Measurements from ENCODE around the gene GJA9. TPM values are rescaled to one million over a fixed set of nuclear protein-coding genes. Genes with fewer than 3 reads are reported as not detected.

The GJA9 gene
- total RNA-seq, 1 experiment from 2014 or later = 0.10 TPM

DNA sequence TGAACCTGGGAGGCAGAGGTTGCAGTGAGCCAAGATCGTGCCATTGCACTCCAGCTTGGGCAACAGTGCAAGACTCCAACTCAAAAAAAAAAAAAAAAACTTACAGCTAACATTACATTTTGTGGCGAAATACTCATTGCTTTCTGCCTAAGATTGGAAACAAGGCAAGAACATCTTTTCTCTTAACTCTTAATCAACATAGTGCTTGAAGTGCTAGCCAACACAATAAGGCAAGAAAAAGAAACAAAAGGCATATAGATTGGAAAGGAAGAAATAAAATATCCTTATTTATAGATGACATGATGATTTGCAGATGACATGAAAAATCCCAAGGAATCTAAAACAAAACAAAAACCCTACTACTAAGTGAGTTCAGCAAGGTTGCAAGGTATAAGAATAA, 24.6 kb upstream of the GJA9 start:
- no peak for TF ChIP-seq POLR2AphosphoS5 (IDR thresholded peaks at IDR 0.05; ENCODE audit: low read depth, low read length)
- TF ChIP-seq, protein P1, sequence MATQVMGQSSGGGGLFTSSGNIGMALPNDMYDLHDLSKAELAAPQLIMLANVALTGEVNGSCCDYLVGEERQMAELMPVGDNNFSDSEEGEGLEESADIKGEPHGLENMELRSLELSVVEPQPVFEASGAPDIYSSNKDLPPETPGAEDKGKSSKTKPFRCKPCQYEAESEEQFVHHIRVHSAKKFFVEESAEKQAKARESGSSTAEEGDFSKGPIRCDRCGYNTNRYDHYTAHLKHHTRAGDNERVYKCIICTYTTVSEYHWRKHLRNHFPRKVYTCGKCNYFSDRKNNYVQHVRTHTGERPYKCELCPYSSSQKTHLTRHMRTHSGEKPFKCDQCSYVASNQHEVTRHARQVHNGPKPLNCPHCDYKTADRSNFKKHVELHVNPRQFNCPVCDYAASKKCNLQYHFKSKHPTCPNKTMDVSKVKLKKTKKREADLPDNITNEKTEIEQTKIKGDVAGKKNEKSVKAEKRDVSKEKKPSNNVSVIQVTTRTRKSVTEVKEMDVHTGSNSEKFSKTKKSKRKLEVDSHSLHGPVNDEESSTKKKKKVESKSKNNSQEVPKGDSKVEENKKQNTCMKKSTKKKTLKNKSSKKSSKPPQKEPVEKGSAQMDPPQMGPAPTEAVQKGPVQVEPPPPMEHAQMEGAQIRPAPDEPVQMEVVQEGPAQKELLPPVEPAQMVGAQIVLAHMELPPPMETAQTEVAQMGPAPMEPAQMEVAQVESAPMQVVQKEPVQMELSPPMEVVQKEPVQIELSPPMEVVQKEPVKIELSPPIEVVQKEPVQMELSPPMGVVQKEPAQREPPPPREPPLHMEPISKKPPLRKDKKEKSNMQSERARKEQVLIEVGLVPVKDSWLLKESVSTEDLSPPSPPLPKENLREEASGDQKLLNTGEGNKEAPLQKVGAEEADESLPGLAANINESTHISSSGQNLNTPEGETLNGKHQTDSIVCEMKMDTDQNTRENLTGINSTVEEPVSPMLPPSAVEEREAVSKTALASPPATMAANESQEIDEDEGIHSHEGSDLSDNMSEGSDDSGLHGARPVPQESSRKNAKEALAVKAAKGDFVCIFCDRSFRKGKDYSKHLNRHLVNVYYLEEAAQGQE (IDR thresholded peaks at IDR 0.05; ENCODE audit: insufficient read depth in 1 of 2, low read depth in 2 of 2, low read length in 1 of 2) = no peak
- no peak for TF ChIP-seq SIN3A (IDR thresholded peaks at IDR 0.05; ENCODE audit: borderline replicate concordance, insufficient read depth, low read depth, low read length)
- no peak for TF ChIP-seq TCF7L2 (IDR thresholded peaks at IDR 0.05; ENCODE audit: low read depth, low read length)
- TF ChIP-seq, protein P2, sequence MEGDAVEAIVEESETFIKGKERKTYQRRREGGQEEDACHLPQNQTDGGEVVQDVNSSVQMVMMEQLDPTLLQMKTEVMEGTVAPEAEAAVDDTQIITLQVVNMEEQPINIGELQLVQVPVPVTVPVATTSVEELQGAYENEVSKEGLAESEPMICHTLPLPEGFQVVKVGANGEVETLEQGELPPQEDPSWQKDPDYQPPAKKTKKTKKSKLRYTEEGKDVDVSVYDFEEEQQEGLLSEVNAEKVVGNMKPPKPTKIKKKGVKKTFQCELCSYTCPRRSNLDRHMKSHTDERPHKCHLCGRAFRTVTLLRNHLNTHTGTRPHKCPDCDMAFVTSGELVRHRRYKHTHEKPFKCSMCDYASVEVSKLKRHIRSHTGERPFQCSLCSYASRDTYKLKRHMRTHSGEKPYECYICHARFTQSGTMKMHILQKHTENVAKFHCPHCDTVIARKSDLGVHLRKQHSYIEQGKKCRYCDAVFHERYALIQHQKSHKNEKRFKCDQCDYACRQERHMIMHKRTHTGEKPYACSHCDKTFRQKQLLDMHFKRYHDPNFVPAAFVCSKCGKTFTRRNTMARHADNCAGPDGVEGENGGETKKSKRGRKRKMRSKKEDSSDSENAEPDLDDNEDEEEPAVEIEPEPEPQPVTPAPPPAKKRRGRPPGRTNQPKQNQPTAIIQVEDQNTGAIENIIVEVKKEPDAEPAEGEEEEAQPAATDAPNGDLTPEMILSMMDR (IDR thresholded peaks at IDR 0.05) = no peak
- intact Hi-C loops (cut with micrococcal nuclease; ENCODE audit: unreplicated experiment) = no loop called here
- H3K27me3 ChIP-seq (ENCODE audit: control insufficient read depth, insufficient read depth, low read length) = no peaks in the 10 kb centered on the region
- H3K4me3 ChIP-seq (ENCODE audit: low read depth in 2 of 2, low read length in 2 of 2) = no peak overlapping the region
- in situ Hi-C loops (cut with HindIII; ENCODE audit: low pct_unique_long_range_greater_than_20kb, low sequenced_read_pairs) = no loop called here
- H3K9me3 ChIP-seq (ENCODE audit: control insufficient read depth, insufficient read depth, low read depth, low read length) = no peaks in the 10 kb centered on the region
- BruUV-seq (replicated peaks) = no TSS peak
- no peak overlapping the region for H3K27ac ChIP-seq (ENCODE audit: low read length)
- ATAC-seq = no peak
- no peaks in the 10 kb centered on the region for H3K36me3 ChIP-seq (ENCODE audit: control insufficient read depth, insufficient read depth, low read length)
- no peaks in the 10 kb centered on the region for H3K4me1 ChIP-seq (ENCODE audit: control insufficient read depth, insufficient read depth, low read length)
- no peak for DNase-seq (ENCODE audit: low read depth, low spot score)
- ChIA-PET POLR2A (no interaction called here), CTCF (interaction anchor here (0.6 kb wide), 1 partner anchor 30 kb away, joined by 4 read pairs; no protein-coding TSS in a partner anchor)

DNA sequence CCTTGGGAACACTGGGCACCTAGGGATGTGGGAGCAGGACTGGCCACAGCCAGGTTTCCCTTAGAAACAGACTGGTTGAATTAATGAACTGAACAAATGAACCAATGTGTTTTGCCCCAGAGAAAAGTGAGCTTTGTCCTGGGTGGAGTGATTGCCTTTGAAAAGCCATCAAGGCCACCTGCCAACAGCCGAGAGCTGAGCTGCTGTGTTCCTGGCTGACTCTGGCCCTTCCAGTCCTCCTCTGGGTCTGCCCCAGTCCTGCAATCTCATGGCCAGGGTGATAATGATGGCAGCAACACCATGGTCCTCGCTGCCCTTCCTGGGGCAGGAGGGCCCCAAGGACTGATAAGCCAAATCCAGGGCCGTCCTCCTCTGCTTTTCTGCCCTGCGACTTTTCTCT, 18.2 kb upstream of the GJA9 start:
- no peak for ATAC-seq
- no peaks in the 10 kb centered on the region for H3K36me3 ChIP-seq (ENCODE audit: control insufficient read depth, insufficient read depth, low read length)
- TF ChIP-seq POLR2AphosphoS5 (IDR thresholded peaks at IDR 0.05; ENCODE audit: low read depth, low read length) = no peak
- TF ChIP-seq, protein P1 (IDR thresholded peaks at IDR 0.05; ENCODE audit: insufficient read depth in 1 of 2, low read depth in 2 of 2, low read length in 1 of 2) = no peak
- TF ChIP-seq, protein P2 (IDR thresholded peaks at IDR 0.05) = no peak
- no peak for TF ChIP-seq TCF7L2 (IDR thresholded peaks at IDR 0.05; ENCODE audit: low read depth, low read length)
- no peak for TF ChIP-seq SIN3A (IDR thresholded peaks at IDR 0.05; ENCODE audit: borderline replicate concordance, insufficient read depth, low read depth, low read length)
- CTCF ChIA-PET = interaction anchor here (0.5 kb wide), 1 partner anchor 161 kb away, joined by 7 read pairs; no protein-coding TSS in a partner anchor
- H3K4me1 ChIP-seq (ENCODE audit: control insufficient read depth, insufficient read depth, low read length) = no peaks in the 10 kb centered on the region
- DNase-seq (ENCODE audit: low read depth, low spot score) = no peak
- no peak overlapping the region for H3K4me3 ChIP-seq (ENCODE audit: low read depth in 2 of 2, low read length in 2 of 2)
- no peaks in the 10 kb centered on the region for H3K27me3 ChIP-seq (ENCODE audit: control insufficient read depth, insufficient read depth, low read length)
- H3K27ac ChIP-seq (ENCODE audit: low read length) = no peak overlapping the region
- in situ Hi-C loops (cut with HindIII; ENCODE audit: low pct_unique_long_range_greater_than_20kb, low sequenced_read_pairs) = no loop called here
- intact Hi-C loops (cut with micrococcal nuclease; ENCODE audit: unreplicated experiment) = no loop called here
- POLR2A ChIA-PET = no interaction called here
- no peaks in the 10 kb centered on the region for H3K9me3 ChIP-seq (ENCODE audit: control insufficient read depth, insufficient read depth, low read depth, low read length)
- BruUV-seq (replicated peaks) = no TSS peak

Data from Panc1 (cell line).